Bone marrow (tissue), 2 donors: ENCODE measurements around the gene NOP10.
"Not testable (repeated sequence)": the region's sequence is repeated elsewhere in the genome, so short reads cannot be mapped to it uniquely, and the experiment has no call there.

Source experiments
- DNase-seq, 2 donors: peaks; one replicate each; lab custom pipeline; 2025; lab: John Stamatoyannopoulos, UW

The NOP10 gene

GRCh38 chr15:34342737-34343575 lies at the start of gene NOP10, which contains the start of gene NUTM1:
NOP10 (minus strand) TSS chr15:34343136; CDS start chr15:34343073, 63 bp downstream.
NUTM1 (plus strand) TSS chr15:34343315; CDS start chr15:34343697, 382 bp downstream.
- peak; percentile 81 to 88 for DNase-seq

DNA sequence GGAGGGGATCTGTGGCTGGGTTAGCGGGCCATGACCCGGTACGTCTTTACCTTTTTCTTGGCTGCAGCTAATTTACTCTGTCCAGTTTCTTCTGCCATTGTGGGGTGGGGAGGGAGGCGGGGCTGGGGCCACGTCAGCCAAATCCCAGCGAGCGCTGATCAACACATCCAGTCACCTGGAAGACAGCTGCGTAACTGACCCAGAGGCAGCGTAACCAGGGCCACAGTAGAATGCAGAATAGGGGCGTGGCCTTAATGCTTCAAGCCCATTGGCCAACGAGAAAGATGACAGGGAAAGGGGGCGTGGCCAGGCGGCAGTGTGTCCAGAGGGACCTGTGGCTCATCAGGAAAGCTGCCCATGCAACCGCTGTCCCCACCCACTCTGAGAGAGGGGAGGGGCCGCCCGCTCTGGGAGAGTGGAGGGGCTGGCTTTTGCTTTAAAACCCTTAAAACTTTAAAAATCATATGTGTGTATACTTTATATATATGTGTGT lies 46.7 kb upstream of the NOP10 start:
- not testable (repeated sequence) for DNase-seq

- DNase-seq = not testable (repeated sequence)
Observed at GRCh38 chr15:34381829-34382521, 39.0 kb upstream of the NOP10 start.

- DNase-seq = not testable (repeated sequence)
Observed at GRCh38 chr15:34380491-34380890, 37.6 kb upstream of the NOP10 start.

GRCh38 chr15:34376856-34377255 lies 33.9 kb upstream of the NOP10 start:
- no peak for DNase-seq

GRCh38 chr15:34375541-34375940 lies 32.6 kb upstream of the NOP10 start:
- DNase-seq = not testable (repeated sequence)

- DNase-seq = no peak
Observed at GRCh38 chr15:34374816-34375215, 31.9 kb upstream of the NOP10 start.

DNA sequence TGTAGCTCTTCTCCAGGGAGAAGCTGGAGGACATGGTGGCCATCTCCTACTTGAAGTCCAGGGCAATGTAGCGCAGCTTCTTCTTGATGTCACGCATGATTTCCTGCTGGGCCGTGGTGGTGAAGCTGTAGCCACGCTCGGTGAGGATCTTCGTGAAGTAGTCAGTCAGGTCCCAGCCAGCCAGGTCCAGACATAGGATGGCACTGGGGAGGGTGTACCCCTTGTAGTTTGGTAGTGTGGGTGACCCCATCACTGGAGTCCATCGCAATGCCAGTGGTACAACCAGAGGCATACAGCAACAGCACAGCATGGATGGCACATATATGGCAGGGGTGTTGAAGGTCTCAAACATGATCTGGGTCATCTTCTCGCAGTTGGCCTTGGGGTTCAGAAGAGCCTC lies 31.0 kb upstream of the NOP10 start:
- no peak for DNase-seq

DNA sequence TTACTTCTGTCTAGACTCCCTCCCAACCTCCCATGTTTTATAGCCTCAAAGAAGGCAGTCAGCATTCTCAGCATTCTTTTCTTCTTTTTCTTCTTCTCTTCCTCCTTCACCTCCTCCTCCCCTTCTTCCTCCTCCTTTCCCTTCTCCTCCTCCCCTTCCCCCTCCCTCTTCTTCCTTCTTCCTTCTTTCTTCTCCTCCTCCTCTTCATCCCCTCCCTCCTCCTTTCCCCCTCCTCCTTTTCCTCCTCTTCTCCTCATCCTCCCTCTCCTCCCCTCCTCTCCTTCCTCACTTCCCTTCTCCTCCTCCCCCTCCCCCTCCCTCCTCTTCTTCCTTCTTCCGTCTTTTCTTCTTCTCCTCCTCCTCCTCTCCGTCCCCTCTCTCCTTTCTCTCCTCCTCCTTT lies 27.7 kb upstream of the NOP10 start:
- DNase-seq = no peak

GRCh38 chr15:34370129-34370528 lies 27.2 kb upstream of the NOP10 start:
- DNase-seq = no peak

GRCh38 chr15:34367101-34368081 lies 24.5 kb upstream of the NOP10 start, which contains the start of gene LPCAT4:
LPCAT4 (minus strand) TSS chr15:34367196; CDS start chr15:34367100, 96 bp downstream.
- DNase-seq = peak; percentile 65 to 91

DNA sequence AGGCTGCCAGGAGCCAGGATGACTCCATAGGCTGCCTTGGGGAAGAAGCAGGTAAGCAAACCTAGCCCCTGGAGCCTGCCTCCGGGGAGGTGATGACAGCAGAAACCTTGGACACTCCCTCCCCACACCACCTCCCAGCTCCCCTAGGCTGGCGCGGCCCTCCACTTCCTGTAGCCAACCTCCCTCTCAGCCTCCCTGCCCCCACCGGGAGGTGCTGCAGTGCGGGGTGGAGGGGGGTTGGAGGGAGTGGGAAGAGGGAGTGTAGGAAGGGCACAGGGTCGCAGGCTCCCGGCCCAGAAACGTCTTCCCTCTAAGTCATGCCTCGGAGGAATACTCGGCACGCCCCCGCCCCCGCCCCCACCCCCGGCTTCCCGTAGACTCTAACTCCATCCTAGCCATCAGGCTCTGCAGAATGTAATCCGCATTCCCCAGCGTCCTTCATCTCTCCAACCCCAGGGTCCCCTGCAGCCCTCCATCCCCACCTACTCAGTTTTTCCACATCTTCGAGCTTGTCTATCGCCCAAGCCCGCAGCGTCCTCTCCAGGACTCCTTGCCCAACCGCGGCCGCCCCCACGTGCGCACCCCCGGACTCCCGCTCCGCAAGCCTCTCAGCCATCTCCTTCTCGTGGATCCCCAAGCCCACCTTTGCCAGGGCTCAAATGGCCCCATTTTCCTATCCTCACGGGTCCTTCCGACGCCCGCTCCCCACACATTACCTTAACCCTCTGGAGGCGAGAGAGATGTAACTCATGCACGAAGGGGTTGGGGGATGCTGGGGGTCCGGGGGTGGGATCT lies 23.5 kb upstream of the NOP10 start:
- peak in 1 of 2 donors; percentile 23 for DNase-seq

GRCh38 chr15:34365836-34366235 lies 22.9 kb upstream of the NOP10 start:
- DNase-seq = no peak

DNA sequence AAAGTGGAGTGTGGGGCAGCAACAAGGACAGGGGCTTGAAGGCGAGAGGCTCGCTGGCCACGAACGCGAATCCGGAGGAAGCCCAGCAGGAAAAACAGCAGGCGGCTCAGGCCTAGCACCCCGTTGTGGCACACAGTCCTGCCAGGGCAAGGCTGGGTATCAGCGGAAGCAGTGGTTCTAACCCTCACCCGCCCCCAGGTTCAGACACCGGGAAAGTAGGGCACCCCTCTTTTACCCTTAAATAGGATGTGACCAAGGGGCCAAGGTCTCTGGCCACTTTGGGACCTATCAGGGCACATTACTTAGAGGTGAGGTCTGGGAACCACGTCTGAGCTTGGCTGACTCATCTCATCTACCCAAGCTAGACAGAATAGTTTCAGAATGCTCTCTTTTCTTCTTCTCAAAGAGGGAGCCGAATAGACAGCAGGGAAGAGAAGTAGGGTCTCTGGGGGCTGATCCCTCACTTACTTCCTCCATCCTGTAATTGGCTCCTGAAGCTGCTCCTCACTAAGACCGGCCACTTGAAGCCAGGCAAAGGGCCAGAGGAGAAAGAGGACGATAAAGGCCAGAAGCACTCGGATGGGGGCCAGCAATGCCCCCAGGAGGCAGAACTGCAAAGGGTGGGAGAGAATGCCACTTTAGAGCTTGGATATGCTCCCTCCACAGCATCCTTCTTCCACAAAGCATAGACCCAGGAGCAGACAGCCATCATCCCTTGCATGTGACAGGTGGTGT lies 22.3 kb upstream of the NOP10 start:
- DNase-seq = no peak

- no peak for DNase-seq
Observed at GRCh38 chr15:34364041-34364440, 21.1 kb upstream of the NOP10 start.

GRCh38 chr15:34362047-34362773 lies 19.3 kb upstream of the NOP10 start:
- DNase-seq = no peak

DNA sequence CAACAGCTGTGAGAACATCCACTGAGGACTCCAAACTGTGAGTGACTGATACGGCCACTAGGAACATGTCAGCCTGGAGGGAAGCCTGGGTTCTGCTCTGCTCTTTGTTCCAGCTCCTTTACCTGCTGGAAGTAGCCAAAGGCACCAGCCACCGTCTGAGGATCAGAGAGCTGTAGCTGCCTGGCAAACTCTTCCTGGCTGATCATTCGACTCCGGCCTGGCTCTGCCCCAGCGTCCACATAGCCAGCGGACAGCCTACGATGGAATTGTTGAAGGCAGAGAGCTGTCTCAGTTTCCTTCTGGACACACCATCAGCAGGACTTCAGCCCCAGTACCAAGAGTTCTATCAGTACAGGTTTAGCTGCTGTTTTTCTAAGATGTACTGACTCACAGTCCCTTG lies 18.3 kb upstream of the NOP10 start:
- DNase-seq = no peak

DNA sequence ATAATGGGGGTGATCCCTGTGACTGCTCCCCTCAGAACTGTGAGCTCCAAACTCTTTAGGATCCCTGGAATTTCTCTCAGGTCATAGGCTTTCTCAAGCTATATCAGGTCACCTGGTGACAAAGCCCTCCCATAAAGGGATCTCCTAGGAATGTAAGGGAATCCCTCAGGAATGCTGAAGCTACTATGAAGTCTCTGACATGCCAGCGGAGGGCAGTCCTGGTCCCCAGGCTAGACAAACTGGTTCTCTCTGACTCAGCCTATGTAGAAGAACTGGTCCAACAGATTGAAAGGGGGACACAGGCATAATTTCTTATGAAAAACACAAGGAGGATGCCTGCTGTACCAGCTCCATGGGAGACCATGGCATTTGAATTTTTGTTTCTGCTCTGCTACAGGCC lies 17.4 kb upstream of the NOP10 start:
- no peak for DNase-seq

DNA sequence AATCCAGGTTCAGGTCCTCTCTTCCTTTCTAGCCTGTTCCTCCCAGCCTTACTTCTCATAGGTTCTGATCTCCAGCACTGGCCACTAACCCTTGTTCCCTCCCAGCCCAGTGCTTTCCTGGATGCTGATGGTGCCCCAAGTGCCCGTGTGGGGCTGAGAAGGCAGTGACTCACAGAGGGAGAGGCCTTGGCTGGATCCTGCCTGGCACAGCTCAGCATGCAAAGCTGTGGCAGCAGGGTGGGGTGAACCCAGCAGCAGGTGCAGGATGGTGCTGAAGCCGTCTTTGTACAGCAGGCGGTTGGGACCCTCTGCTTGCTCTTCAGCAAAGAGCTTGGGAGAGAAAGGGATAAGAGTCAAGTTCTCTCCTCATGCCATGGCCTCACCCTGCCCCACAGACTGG lies 16.5 kb upstream of the NOP10 start:
- no peak for DNase-seq
